Measurements from ENCODE around the gene CBX2.

The CBX2 gene

GRCh38 chr17:79834565-79835469, 56.9 kb downstream of the CBX2 start:
- peak in 1 of 10 donors; percentile 86 for DNase-seq
- intact Hi-C loops (cut with DNase I): no loop called here

- DNase-seq: no peak
These were observed 57.5 kb downstream of the CBX2 start for GRCh38 chr17:79835470-79835899.

GRCh38 chr17:79835953-79836509, 58.1 kb downstream of the CBX2 start:
- peak in 1 of 10 donors; percentile 78 for DNase-seq
- intact Hi-C loops (cut with DNase I): no loop called here

More at GRCh38 chr17:79835470-79835899, 57.5 kb downstream of the CBX2 start:
- intact Hi-C loops (cut with DNase I): no loop called here

- DNase-seq: no peak
- intact Hi-C loops (cut with DNase I): no loop called here
These were observed 58.6 kb downstream of the CBX2 start for GRCh38 chr17:79836510-79836971.

- intact Hi-C loops (cut with DNase I): no loop called here
These were observed 59.3 kb downstream of the CBX2 start for GRCh38 chr17:79836972-79837887.

More at GRCh38 chr17:79836972-79837887, 59.3 kb downstream of the CBX2 start:
- peak in 3 of 10 donors; percentile 61 to 91 (median 83) for DNase-seq

Measured in posterior cingulate gyrus (tissue), 11 donors.